T-helper 1 cell treated with Interleukin-12 subunit alpha and Interleukin-12 subunit beta and Interleukin-4 antibody, amounts not matched to agents 30 μg/mL and 1 μg/mL, for 36 hours (primary cell): Measurements from ENCODE around the gene CACNG6.

Experiments used
- H3K27ac Mint-ChIP-seq: one replicate; pipeline ENCODE4 v1.8.0; 2021; ENCODE audit warnings: mild to moderate bottlenecking, mixed read lengths
- H3K27me3 Mint-ChIP-seq: one replicate; pipeline ENCODE4 v1.8.0; 2021; ENCODE audit warnings: low read depth, mixed read lengths
- H3K36me3 Mint-ChIP-seq: one replicate; pipeline ENCODE4 v1.8.0; 2021; ENCODE audit warnings: low read depth, mixed read lengths
- H3K4me1 Mint-ChIP-seq: one replicate; pipeline ENCODE4 v1.8.0; 2021; ENCODE audit warnings: low read depth, mixed read lengths
- H3K4me3 Mint-ChIP-seq: one replicate; pipeline ENCODE4 v1.8.0; 2021; ENCODE audit warnings: mild to moderate bottlenecking, moderate library complexity, mixed read lengths
- H3K9me3 Mint-ChIP-seq: one replicate; pipeline ENCODE4 v1.8.0; 2021; ENCODE audit warnings: mixed read lengths

CACNG6 gene

GRCh38 chr19:53958823-53959757 lies 32.3 kb upstream of the CACNG6 start:
- H3K4me1 Mint-ChIP-seq = peaks cover 2% of the 10 kb centered on the region
- no peaks in the 10 kb centered on the region for H3K9me3 Mint-ChIP-seq
- H3K27ac Mint-ChIP-seq = no peak overlapping the region
- H3K36me3 Mint-ChIP-seq = peaks cover 3% of the 10 kb centered on the region
- H3K4me3 Mint-ChIP-seq = no peak overlapping the region
- H3K27me3 Mint-ChIP-seq = peaks cover 64% of the 10 kb centered on the region

GRCh38 chr19:53960187-53960586 lies 31.2 kb upstream of the CACNG6 start:
- peaks cover 3% of the 10 kb centered on the region for H3K36me3 Mint-ChIP-seq
- H3K27me3 Mint-ChIP-seq = peaks cover 72% of the 10 kb centered on the region
- peaks cover 2% of the 10 kb centered on the region for H3K4me1 Mint-ChIP-seq
- H3K4me3 Mint-ChIP-seq = no peak overlapping the region
- no peaks in the 10 kb centered on the region for H3K9me3 Mint-ChIP-seq
- no peak overlapping the region for H3K27ac Mint-ChIP-seq

DNA sequence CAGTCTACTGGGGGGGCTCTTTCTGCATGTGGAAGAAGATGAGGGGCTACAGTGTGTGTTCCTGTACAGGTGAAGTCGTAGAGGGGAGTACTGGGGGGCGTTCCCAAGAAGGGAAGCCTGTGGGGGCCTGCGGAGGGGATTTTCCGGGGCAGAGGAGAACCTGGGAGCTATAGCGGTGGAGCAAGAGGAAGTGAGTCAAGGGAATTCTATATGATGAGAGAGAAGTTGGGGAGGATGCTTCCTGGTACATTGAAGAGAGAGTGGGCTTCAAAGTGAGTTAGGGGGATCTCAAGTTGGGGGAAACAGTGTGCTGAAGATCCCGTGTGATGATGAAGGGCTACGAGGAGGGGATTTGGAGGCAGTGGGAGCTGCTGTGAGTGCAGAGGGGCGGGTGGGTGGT lies 30.6 kb upstream of the CACNG6 start:
- H3K9me3 Mint-ChIP-seq = no peaks in the 10 kb centered on the region
- H3K36me3 Mint-ChIP-seq = peaks cover 3% of the 10 kb centered on the region
- H3K27me3 Mint-ChIP-seq = peaks cover 71% of the 10 kb centered on the region
- H3K4me1 Mint-ChIP-seq = peaks cover 2% of the 10 kb centered on the region
- H3K4me3 Mint-ChIP-seq = no peak overlapping the region
- no peak overlapping the region for H3K27ac Mint-ChIP-seq

- Mint-ChIP-seq H3K4me3 (no peak overlapping the region), H3K36me3 (peaks cover 3% of the 10 kb centered on the region), H3K27me3 (peaks cover 71% of the 10 kb centered on the region), H3K9me3 (no peaks in the 10 kb centered on the region), H3K4me1 (peaks cover 2% of the 10 kb centered on the region), H3K27ac (no peak overlapping the region)
Observed at GRCh38 chr19:53961523-53962356, 29.7 kb upstream of the CACNG6 start.

DNA sequence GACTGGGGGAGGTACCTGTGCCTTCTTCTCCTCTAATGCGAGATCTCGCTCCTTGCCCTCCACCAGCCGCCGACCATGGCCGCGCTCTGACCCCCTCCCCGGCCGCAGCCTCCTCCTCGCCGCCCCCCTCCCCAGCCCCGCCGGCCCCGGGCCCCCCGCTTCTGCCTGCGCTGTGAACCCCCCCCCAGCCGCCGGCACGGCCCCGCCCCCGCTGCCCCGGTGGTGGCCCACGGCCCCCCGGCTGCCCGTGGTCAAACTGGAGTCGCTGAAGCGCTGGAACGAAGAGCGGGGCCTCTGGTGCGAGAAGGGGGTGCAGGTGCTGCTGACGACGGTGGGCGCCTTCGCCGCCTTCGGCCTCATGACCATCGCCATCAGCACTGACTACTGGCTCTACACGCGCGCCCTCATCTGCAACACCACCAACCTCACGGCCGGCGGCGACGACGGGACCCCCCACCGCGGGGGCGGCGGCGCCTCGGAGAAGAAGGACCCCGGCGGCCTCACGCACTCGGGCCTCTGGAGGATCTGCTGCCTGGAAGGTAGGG lies 28.5 kb upstream of the CACNG6 start, which contains the start of gene CACNG8:
Gene CACNG8, plus strand, starts transcription at position 51 of the 545 bp plus-strand sequence.
- Mint-ChIP-seq H3K4me1 (peaks cover 2% of the 10 kb centered on the region), H3K4me3 (no peak within 1 kb of the TSS), H3K27ac (no peak within 1 kb of the TSS), H3K27me3 (peaks cover 60% of the 10 kb centered on the region), H3K36me3 (peaks cover 2% of the 10 kb centered on the region), H3K9me3 (no peaks in the 10 kb centered on the region)

DNA sequence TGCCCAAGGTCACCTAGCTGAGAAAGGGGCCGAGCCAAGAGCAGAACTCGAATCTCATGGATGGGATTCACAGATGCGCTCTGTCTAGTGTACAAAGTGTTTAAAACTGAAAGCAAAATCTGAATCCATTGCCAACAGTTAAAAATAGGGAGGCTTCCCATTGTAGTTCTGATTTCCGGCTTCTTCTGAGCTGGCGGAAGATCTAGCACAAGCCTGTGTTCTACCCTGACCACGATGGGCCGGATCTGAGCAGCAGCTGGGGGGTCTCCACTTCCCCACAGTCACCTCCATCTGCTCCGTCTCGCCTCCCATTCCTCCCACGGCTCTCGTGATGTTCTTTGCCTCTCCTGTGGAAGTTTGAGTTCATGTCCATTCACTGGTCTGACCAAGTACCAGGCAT lies 26.3 kb upstream of the CACNG6 start:
- H3K27ac Mint-ChIP-seq = no peak overlapping the region
- no peaks in the 10 kb centered on the region for H3K36me3 Mint-ChIP-seq
- H3K27me3 Mint-ChIP-seq = peaks cover 41% of the 10 kb centered on the region
- no peaks in the 10 kb centered on the region for H3K9me3 Mint-ChIP-seq
- no peak overlapping the region for H3K4me3 Mint-ChIP-seq
- no peaks in the 10 kb centered on the region for H3K4me1 Mint-ChIP-seq

- Mint-ChIP-seq H3K27ac (no peak overlapping the region), H3K36me3 (no peaks in the 10 kb centered on the region), H3K4me3 (no peak overlapping the region), H3K4me1 (no peaks in the 10 kb centered on the region), H3K9me3 (no peaks in the 10 kb centered on the region), H3K27me3 (peaks cover 23% of the 10 kb centered on the region)
Observed at GRCh38 chr19:53966931-53967330, 24.5 kb upstream of the CACNG6 start.

DNA sequence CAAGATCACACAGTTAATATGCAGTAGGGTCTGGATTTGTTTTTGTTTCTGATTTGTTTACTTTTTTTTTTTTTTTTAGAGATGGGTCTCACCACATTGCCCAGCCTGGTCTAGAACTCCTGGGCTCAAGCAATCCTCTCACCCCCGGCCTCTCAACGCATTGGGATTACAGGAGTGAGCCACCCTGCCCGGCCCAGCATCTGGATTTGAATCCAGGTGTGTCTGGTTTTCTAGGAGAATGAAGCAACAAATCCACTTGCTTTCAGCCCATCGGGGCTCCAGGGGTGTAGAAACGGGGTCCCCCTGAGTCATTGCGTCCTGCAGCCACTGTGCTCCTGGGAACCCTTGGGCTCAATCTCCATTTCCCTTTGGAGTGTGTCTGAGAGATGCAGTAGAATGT lies 22.1 kb upstream of the CACNG6 start:
- no peaks in the 10 kb centered on the region for H3K9me3 Mint-ChIP-seq
- no peak overlapping the region for H3K4me3 Mint-ChIP-seq
- H3K36me3 Mint-ChIP-seq = no peaks in the 10 kb centered on the region
- H3K27me3 Mint-ChIP-seq = peaks cover 11% of the 10 kb centered on the region
- H3K27ac Mint-ChIP-seq = no peak overlapping the region
- H3K4me1 Mint-ChIP-seq = no peaks in the 10 kb centered on the region

GRCh38 chr19:53971673-53972072 lies 19.8 kb upstream of the CACNG6 start:
- no peaks in the 10 kb centered on the region for H3K36me3 Mint-ChIP-seq

DNA sequence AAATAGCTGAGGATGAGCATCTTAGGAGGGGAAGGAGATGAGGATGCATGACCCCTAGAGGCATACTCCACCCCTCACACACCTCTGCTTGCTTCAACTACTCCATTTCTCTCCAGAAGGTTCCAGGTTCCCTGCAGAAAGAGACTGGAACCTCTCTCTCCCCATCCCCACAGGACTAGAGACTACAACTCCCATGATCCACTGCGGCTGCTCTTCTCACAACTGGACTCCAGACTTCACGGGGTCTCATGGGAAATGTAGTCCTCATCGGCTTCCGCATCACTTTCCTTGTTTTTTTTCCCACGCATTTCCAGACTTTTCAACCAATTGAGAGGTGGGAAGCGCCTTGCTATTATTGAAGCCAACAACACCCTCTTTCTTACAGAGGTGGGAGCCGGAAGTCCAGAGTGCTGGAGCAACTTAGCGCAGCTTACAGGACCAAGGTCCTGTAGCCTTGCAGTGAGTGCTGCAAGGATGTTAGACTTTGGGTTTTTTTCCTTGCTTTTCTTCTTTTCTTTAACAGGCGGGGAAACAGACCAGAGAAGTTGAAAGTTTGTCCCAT lies 13.9 kb upstream of the CACNG6 start:
- Mint-ChIP-seq H3K9me3 (peaks cover 18% of the 10 kb centered on the region), H3K27me3 (peaks cover 46% of the 10 kb centered on the region), H3K36me3 (peaks cover 9% of the 10 kb centered on the region), H3K27ac (peak overlapping the region; percentile 8), H3K4me3 (peak overlapping the region; percentile 33), H3K4me1 (peaks cover 15% of the 10 kb centered on the region)

More at GRCh38 chr19:53971673-53972072, 19.8 kb upstream of the CACNG6 start:
- Mint-ChIP-seq H3K4me1 (no peaks in the 10 kb centered on the region), H3K27ac (no peak overlapping the region), H3K9me3 (no peaks in the 10 kb centered on the region), H3K27me3 (no peaks in the 10 kb centered on the region), H3K4me3 (no peak overlapping the region)

DNA sequence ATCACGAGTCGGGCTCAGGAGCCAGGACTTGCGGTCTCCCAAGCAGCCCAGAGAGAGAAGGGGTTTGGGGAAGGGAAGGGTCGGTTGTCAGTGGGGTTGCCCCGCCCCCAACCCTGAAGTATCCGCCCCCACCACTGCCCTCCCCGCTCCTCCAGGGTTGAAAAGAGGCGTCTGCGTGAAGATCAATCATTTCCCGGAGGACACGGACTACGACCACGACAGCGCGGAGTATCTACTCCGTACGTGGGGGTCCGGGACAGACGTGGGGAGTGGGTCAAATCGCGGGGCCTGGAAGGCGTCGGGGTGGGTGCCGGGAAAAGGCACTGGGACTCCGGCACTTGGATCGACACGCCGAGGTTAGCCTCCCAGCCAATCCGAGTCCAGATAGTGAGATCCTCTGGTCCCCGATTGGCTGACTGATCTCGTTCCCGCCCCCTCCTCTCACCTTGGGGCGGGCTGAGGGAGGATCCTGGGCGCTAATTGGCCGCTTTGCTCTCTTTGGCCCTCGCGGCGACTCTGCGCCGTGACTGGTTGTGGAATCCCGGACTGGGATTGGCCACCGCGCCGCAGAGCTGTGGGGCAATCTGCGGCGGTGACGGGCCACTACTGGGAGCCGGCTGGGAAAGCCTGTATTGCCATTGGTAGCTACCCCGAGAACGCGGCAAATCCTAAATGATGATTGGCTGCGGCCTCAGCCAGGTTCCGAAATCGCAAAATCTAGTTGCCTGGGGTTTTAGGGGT lies 13.3 kb upstream of the CACNG6 start:
- H3K36me3 Mint-ChIP-seq = peaks cover 9% of the 10 kb centered on the region
- peak overlapping the region; percentile 8 for H3K27ac Mint-ChIP-seq
- peaks cover 46% of the 10 kb centered on the region for H3K27me3 Mint-ChIP-seq
- H3K4me1 Mint-ChIP-seq = peaks cover 15% of the 10 kb centered on the region
- H3K9me3 Mint-ChIP-seq = peaks cover 18% of the 10 kb centered on the region
- peak overlapping the region; percentile 33 for H3K4me3 Mint-ChIP-seq

DNA sequence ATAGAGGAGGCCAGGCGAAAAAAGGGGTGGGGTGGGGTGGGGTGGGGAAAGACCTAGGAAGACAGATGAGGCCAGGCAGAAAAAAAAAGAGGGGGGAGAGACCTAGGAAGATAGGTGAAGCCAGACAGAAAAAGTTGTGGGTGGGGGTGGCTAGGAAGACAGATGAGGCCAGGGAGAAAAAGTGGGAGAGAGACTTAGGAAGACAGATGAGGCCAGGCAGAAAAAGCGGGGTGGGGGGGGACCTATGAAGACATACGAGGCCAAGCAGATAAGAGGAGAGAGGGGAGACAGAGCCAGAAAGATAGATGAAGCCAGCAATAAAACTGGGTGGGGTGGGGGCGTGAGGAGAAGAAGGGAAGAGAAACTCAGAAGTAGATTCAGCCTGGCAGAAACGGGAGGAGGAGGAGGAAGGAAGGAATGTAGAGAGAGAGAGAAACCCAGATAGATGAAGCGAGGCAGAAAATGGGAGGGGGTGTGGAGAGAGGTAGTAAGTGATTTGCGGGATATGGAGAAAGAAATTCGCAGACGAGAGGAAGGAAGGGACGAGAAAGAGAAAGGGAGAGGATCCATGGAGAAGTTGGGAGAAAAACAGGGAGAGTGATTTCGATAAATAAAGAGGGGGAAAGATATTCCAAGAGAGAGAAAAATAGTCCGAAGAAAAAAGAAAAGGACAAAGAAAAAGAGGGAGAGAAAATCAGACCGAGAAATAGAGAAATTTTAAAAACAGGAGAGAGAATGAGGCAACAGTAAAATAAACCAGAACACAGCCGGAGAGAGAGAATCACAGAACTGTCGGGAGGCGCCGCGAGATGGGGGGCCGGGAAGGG lies 12.2 kb upstream of the CACNG6 start:
- Mint-ChIP-seq H3K27me3 (peaks cover 46% of the 10 kb centered on the region), H3K27ac (peak overlapping the region; percentile 11), H3K4me3 (peak overlapping the region; percentile 72), H3K9me3 (peaks cover 18% of the 10 kb centered on the region), H3K36me3 (peaks cover 9% of the 10 kb centered on the region), H3K4me1 (peaks cover 15% of the 10 kb centered on the region)
